Upper lobe of left lung (tissue), 4 donors: ENCODE measurements around the gene PJA2.

Experiments
- POLR2A ChIP-seq, 4 donors: fragments of 450-650 bp; IDR thresholded peaks; one replicate each; pipeline ENCODE4 v1.5.1; 2016 to 2017; ENCODE audit warnings: antibody characterized with exemption in 4 of 4, mild to moderate bottlenecking in 2 of 4
- TF ChIP-seq, protein P1 (sequence below), 6 experiments: fragments of 450-650 bp in 4 of 6; fragments of 200-600 bp in 2 of 6; sonication (generic) in 2 of 6; IDR thresholded peaks; one replicate each; pipeline ENCODE4 v1.5.1; 2016 to 2019; ENCODE audit warnings: antibody characterized with exemption in 6 of 6

DNA sequence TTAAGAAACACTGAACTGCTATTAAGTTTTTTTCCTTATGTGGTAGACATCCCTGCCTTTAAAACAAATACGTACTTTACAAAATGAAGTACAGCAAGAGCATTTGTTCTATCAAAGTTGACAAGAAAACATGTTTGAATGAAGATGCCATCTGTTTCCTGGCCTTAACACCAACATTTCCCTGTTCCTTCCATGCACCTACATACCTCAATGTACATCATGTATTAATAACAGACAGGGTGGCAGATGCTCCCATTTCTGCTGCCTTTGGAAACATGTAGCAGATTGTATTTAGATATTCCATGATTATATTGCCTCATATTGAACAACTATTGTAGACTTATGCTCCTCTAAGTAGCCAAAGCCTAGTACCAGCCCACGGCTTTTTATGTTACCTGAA lies 104.4 kb downstream of the PJA2 start:
- TF ChIP-seq POLR2A (IDR thresholded peaks at IDR 0.05) = no peak
- TF ChIP-seq, protein P1, sequence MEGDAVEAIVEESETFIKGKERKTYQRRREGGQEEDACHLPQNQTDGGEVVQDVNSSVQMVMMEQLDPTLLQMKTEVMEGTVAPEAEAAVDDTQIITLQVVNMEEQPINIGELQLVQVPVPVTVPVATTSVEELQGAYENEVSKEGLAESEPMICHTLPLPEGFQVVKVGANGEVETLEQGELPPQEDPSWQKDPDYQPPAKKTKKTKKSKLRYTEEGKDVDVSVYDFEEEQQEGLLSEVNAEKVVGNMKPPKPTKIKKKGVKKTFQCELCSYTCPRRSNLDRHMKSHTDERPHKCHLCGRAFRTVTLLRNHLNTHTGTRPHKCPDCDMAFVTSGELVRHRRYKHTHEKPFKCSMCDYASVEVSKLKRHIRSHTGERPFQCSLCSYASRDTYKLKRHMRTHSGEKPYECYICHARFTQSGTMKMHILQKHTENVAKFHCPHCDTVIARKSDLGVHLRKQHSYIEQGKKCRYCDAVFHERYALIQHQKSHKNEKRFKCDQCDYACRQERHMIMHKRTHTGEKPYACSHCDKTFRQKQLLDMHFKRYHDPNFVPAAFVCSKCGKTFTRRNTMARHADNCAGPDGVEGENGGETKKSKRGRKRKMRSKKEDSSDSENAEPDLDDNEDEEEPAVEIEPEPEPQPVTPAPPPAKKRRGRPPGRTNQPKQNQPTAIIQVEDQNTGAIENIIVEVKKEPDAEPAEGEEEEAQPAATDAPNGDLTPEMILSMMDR (IDR thresholded peaks at IDR 0.05) = no peak
